Transverse colon (tissue), 4 donors: Measurements from ENCODE around the gene FBXO3.

ENCODE experiments used
- POLR2AphosphoS5 ChIP-seq, 3 donors: sonication (generic); formaldehyde crosslinking; IDR thresholded peaks; one replicate each; pipeline ENCODE4 v1.6.1; 2016; ENCODE audit warnings: antibody characterized with exemption in 3 of 3
- TF ChIP-seq, protein P1 (sequence below), 5 experiments: fragments of 200-600 bp in 3 of 5; fragments of 450-650 bp in 2 of 5; sonication (generic) in 3 of 5; IDR thresholded peaks; 1 replicate in 2 of 5; 2 replicates in 3 of 5; pipeline ENCODE4 v1.5.1; 2016 to 2017; ENCODE audit warnings: antibody characterized with exemption in 5 of 5, inconsistent platforms in 3 of 5, mild to moderate bottlenecking in 2 of 5, moderate library complexity in 1 of 5

GRCh38 chr11:33694346-33695050, 79.8 kb downstream of the FBXO3 start:
- TF ChIP-seq, protein P1, sequence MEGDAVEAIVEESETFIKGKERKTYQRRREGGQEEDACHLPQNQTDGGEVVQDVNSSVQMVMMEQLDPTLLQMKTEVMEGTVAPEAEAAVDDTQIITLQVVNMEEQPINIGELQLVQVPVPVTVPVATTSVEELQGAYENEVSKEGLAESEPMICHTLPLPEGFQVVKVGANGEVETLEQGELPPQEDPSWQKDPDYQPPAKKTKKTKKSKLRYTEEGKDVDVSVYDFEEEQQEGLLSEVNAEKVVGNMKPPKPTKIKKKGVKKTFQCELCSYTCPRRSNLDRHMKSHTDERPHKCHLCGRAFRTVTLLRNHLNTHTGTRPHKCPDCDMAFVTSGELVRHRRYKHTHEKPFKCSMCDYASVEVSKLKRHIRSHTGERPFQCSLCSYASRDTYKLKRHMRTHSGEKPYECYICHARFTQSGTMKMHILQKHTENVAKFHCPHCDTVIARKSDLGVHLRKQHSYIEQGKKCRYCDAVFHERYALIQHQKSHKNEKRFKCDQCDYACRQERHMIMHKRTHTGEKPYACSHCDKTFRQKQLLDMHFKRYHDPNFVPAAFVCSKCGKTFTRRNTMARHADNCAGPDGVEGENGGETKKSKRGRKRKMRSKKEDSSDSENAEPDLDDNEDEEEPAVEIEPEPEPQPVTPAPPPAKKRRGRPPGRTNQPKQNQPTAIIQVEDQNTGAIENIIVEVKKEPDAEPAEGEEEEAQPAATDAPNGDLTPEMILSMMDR (IDR thresholded peaks at IDR 0.05): no peak
- TF ChIP-seq POLR2AphosphoS5 (IDR thresholded peaks at IDR 0.05): no peak
